Tibial artery (tissue), 4 donors: ENCODE measurements around the gene SLC24A5.

Experiments used
- DNase-seq, 2 donors: peaks; one replicate each; pipeline ENCODE4 v3.0.0-alpha.2; 2019
- H3K27ac ChIP-seq, 2 donors: fragments of 200-600 bp; sonication (generic) in 1 of 2; 1 replicate in 1 of 2; 2 replicates in 1 of 2; pipeline ENCODE4 v1.5.1; 2018 to 2019; ENCODE audit warnings: mild to moderate bottlenecking in 1 of 2
- H3K27me3 ChIP-seq, 2 donors: fragments of 200-600 bp; sonication (generic) in 1 of 2; one replicate each; pipeline versions ENCODE4 v1.5.1 to v1.6.0; 2016 to 2019
- H3K36me3 ChIP-seq, 3 donors: fragments of 200-600 bp; sonication (generic) in 2 of 3; one replicate each; pipeline ENCODE4 v1.5.1; 2016 to 2019; ENCODE audit warnings: mild to moderate bottlenecking in 2 of 3
- H3K4me1 ChIP-seq, 4 donors: fragments of 200-600 bp; sonication (generic) in 2 of 4; 1 replicate in 3 of 4; 2 replicates in 1 of 4; pipeline ENCODE4 v1.5.1; 2016 to 2019
- H3K4me3 ChIP-seq, 2 donors: fragments of 200-600 bp; sonication (generic) in 1 of 2; 1 replicate in 1 of 2; 2 replicates in 1 of 2; pipeline ENCODE4 v1.5.1; 2018 to 2019; ENCODE audit warnings: mild to moderate bottlenecking in 2 of 2
- H3K9me3 ChIP-seq, 3 donors: fragments of 200-600 bp; sonication (generic) in 1 of 3; one replicate each; pipeline ENCODE4 v1.5.1; 2016 to 2019
- CTCF ChIP-seq, 2 experiments: fragments of 200-600 bp in 1 of 2; fragments of 450-650 bp in 1 of 2; IDR thresholded peaks; one replicate each; pipeline ENCODE4 v1.5.1; 2017 to 2019; ENCODE audit warnings: antibody characterized with exemption in 2 of 2, mild to moderate bottlenecking in 1 of 2, moderate library complexity in 1 of 2
- intact Hi-C: fragments of 100-400 bp; cut with DNase I; formaldehyde crosslinking; loops from one replicate; pipeline ENCODE4 v1.15.0; 2023; ENCODE audit warnings: low total_unique reads

The SLC24A5 gene

GRCh38 chr15:48185529-48185928 lies 64.7 kb downstream of the SLC24A5 start:
- intact Hi-C loops: no loop called here
- no peak overlapping the region for H3K27ac ChIP-seq

GRCh38 chr15:48186271-48186670 lies 65.5 kb downstream of the SLC24A5 start:
- H3K4me3 ChIP-seq: no peak overlapping the region
- no peak overlapping the region for H3K27ac ChIP-seq
- H3K27me3 ChIP-seq: peaks cover 0 to under 1% of the 10 kb centered on the region in 2 donors
- no peak for TF ChIP-seq CTCF (IDR thresholded peaks at IDR 0.05)
- no peaks in the 10 kb centered on the region for H3K9me3 ChIP-seq
- intact Hi-C loops: no loop called here
- no peak for DNase-seq
- H3K36me3 ChIP-seq: no peaks in the 10 kb centered on the region
- H3K4me1 ChIP-seq: peaks cover 0 to 4% (median 1%) of the 10 kb centered on the region in 4 donors

More at GRCh38 chr15:48185529-48185928, 64.7 kb downstream of the SLC24A5 start:
- no peaks in the 10 kb centered on the region for H3K4me1 ChIP-seq
- H3K27me3 ChIP-seq: no peaks in the 10 kb centered on the region
- H3K36me3 ChIP-seq: no peaks in the 10 kb centered on the region
- TF ChIP-seq CTCF (IDR thresholded peaks at IDR 0.05): no peak
- no peak overlapping the region for H3K4me3 ChIP-seq
- no peaks in the 10 kb centered on the region for H3K9me3 ChIP-seq
- DNase-seq: no peak

GRCh38 chr15:48190932-48191573 lies 70.3 kb downstream of the SLC24A5 start:
- Histone ChIP-seq H3K27me3 (peaks cover 0 to 11% of the 10 kb centered on the region in 2 donors), H3K4me1 (peaks cover 0 to 7% (median 3%) of the 10 kb centered on the region in 4 donors), H3K36me3 (no peaks in the 10 kb centered on the region), H3K4me3 (no peak overlapping the region), H3K9me3 (no peaks in the 10 kb centered on the region), H3K27ac (no peak overlapping the region)
- no peak for TF ChIP-seq CTCF (IDR thresholded peaks at IDR 0.05)
- peak; percentile 44 to 68 for DNase-seq
- intact Hi-C loops: no loop called here

GRCh38 chr15:48191574-48192225 lies 70.9 kb downstream of the SLC24A5 start, which contains the start of gene CTXN2:
Gene CTXN2, plus strand, starts transcription at chr15:48191665. Its CDS starts 9,636 bp downstream, at chr15:48201301.
- H3K36me3 ChIP-seq: no peaks in the 10 kb centered on the region
- H3K27ac ChIP-seq: no peak within 1 kb of the TSS
- DNase-seq: no peak
- peaks cover 0 to 11% of the 10 kb centered on the region in 2 donors for H3K27me3 ChIP-seq
- intact Hi-C loops: no loop called here
- peaks cover 0 to 7% (median 3%) of the 10 kb centered on the region in 4 donors for H3K4me1 ChIP-seq
- H3K4me3 ChIP-seq: no peak within 1 kb of the TSS
- no peaks in the 10 kb centered on the region for H3K9me3 ChIP-seq
- no peak for TF ChIP-seq CTCF (IDR thresholded peaks at IDR 0.05)
